ENCODE measurements around the gene ADAMTSL1.

Gene ADAMTSL1

GRCh38 chr9:18717759-18718158 is 243.8 kb downstream of the ADAMTSL1 start:
- TF ChIP-seq CTCF (IDR thresholded peaks at IDR 0.05; ENCODE audit: borderline replicate concordance, extremely low read depth, low read length, poor library complexity, severe bottlenecking) (no peak), EZH2 (IDR thresholded peaks at IDR 0.05; ENCODE audit: borderline replicate concordance, low read depth, low read length, severe bottlenecking) (no peak)
- no peak for ATAC-seq (ENCODE audit: insufficient read depth, low read depth)
- no peaks in the 10 kb centered on the region for H3K79me2 ChIP-seq (ENCODE audit: insufficient read depth, low read length)

GRCh38 chr9:18718393-18718792 is 244.4 kb downstream of the ADAMTSL1 start:
- Histone ChIP-seq H3K79me2 (ENCODE audit: insufficient read depth, low read length) (no peaks in the 10 kb centered on the region), H3K4me3 (ENCODE audit: low read depth in 1 of 2, low read length in 2 of 2) (no peak overlapping the region), H4K20me1 (ENCODE audit: insufficient read depth, low read length) (no peaks in the 10 kb centered on the region), H3K9ac (ENCODE audit: low read depth, low read length) (no peak overlapping the region), H3K9me3 (ENCODE audit: insufficient read depth, low read length, severe bottlenecking) (no peaks in the 10 kb centered on the region), H3K4me2 (ENCODE audit: insufficient read depth, low read length) (no peak overlapping the region), H3K27ac (ENCODE audit: low read length) (no peak overlapping the region), H2AFZ (ENCODE audit: low read depth, low read length) (no peak overlapping the region), H3K27me3 (ENCODE audit: insufficient read depth, low read length, poor library complexity) (no peaks in the 10 kb centered on the region), H3K36me3 (ENCODE audit: insufficient read depth, low read length) (no peaks in the 10 kb centered on the region), H3K4me1 (ENCODE audit: insufficient read depth, low read length) (no peaks in the 10 kb centered on the region)
- DNase-seq (no peak), ATAC-seq (ENCODE audit: insufficient read depth, low read depth) (no peak)
- TF ChIP-seq EZH2 (IDR thresholded peaks at IDR 0.05; ENCODE audit: borderline replicate concordance, low read depth, low read length, severe bottlenecking): no peak
- TF ChIP-seq CTCF (IDR thresholded peaks at IDR 0.05; ENCODE audit: borderline replicate concordance, extremely low read depth, low read length, poor library complexity, severe bottlenecking): no peak

More at GRCh38 chr9:18717759-18718158, 243.8 kb downstream of the ADAMTSL1 start:
- no peak overlapping the region for H2AFZ ChIP-seq (ENCODE audit: low read depth, low read length)
- no peaks in the 10 kb centered on the region for H3K9me3 ChIP-seq (ENCODE audit: insufficient read depth, low read length, severe bottlenecking)
- H3K9ac ChIP-seq (ENCODE audit: low read depth, low read length): no peak overlapping the region
- H3K4me2 ChIP-seq (ENCODE audit: insufficient read depth, low read length): no peak overlapping the region
- no peak overlapping the region for H3K4me3 ChIP-seq (ENCODE audit: low read depth in 1 of 2, low read length in 2 of 2)
- H3K36me3 ChIP-seq (ENCODE audit: insufficient read depth, low read length): no peaks in the 10 kb centered on the region
- H3K27ac ChIP-seq (ENCODE audit: low read length): no peak overlapping the region
- H4K20me1 ChIP-seq (ENCODE audit: insufficient read depth, low read length): no peaks in the 10 kb centered on the region
- no peaks in the 10 kb centered on the region for H3K27me3 ChIP-seq (ENCODE audit: insufficient read depth, low read length, poor library complexity)
- no peak for DNase-seq
- no peaks in the 10 kb centered on the region for H3K4me1 ChIP-seq (ENCODE audit: insufficient read depth, low read length)

DNA sequence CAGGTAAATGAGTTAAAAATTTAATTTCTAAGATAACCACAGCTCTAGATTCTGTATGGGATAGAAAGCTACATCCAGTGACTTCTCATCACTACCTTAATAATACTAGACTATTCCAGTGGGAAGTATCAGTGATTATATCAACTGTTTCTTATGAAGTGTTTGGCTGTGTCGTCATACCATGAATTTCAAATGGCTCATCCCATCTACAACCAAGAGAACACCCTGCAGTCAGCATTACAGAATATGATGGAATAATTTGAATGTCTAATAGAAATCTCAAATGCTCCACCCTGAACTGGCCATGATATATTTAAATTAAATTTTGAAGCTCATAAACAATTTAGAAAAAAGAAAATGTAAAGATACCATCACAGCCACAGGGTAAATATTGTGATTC is 245.0 kb downstream of the ADAMTSL1 start:
- no peak overlapping the region for H2AFZ ChIP-seq (ENCODE audit: low read depth, low read length)
- ATAC-seq (ENCODE audit: insufficient read depth, low read depth) (no peak), DNase-seq (no peak)
- no peaks in the 10 kb centered on the region for H4K20me1 ChIP-seq (ENCODE audit: insufficient read depth, low read length)
- H3K4me2 ChIP-seq (ENCODE audit: insufficient read depth, low read length): no peak overlapping the region
- H3K4me3 ChIP-seq (ENCODE audit: low read depth in 1 of 2, low read length in 2 of 2): no peak overlapping the region
- H3K27me3 ChIP-seq (ENCODE audit: insufficient read depth, low read length, poor library complexity): no peaks in the 10 kb centered on the region
- H3K36me3 ChIP-seq (ENCODE audit: insufficient read depth, low read length): no peaks in the 10 kb centered on the region
- no peaks in the 10 kb centered on the region for H3K9me3 ChIP-seq (ENCODE audit: insufficient read depth, low read length, severe bottlenecking)
- TF ChIP-seq CTCF (IDR thresholded peaks at IDR 0.05; ENCODE audit: borderline replicate concordance, extremely low read depth, low read length, poor library complexity, severe bottlenecking) (no peak), EZH2 (IDR thresholded peaks at IDR 0.05; ENCODE audit: borderline replicate concordance, low read depth, low read length, severe bottlenecking) (no peak)
- H3K27ac ChIP-seq (ENCODE audit: low read length): no peak overlapping the region
- no peaks in the 10 kb centered on the region for H3K4me1 ChIP-seq (ENCODE audit: insufficient read depth, low read length)
- no peaks in the 10 kb centered on the region for H3K79me2 ChIP-seq (ENCODE audit: insufficient read depth, low read length)
- H3K9ac ChIP-seq (ENCODE audit: low read depth, low read length): no peak overlapping the region

- Histone ChIP-seq H3K27me3 (ENCODE audit: insufficient read depth, low read length, poor library complexity) (no peaks in the 10 kb centered on the region), H4K20me1 (ENCODE audit: insufficient read depth, low read length) (no peaks in the 10 kb centered on the region), H3K4me3 (ENCODE audit: low read depth in 1 of 2, low read length in 2 of 2) (no peak overlapping the region), H2AFZ (ENCODE audit: low read depth, low read length) (no peak overlapping the region), H3K27ac (ENCODE audit: low read length) (no peak overlapping the region), H3K36me3 (ENCODE audit: insufficient read depth, low read length) (no peaks in the 10 kb centered on the region), H3K4me1 (ENCODE audit: insufficient read depth, low read length) (no peaks in the 10 kb centered on the region), H3K9ac (ENCODE audit: low read depth, low read length) (no peak overlapping the region), H3K79me2 (ENCODE audit: insufficient read depth, low read length) (no peaks in the 10 kb centered on the region), H3K4me2 (ENCODE audit: insufficient read depth, low read length) (no peak overlapping the region), H3K9me3 (ENCODE audit: insufficient read depth, low read length, severe bottlenecking) (no peaks in the 10 kb centered on the region)
- TF ChIP-seq EZH2 (IDR thresholded peaks at IDR 0.05; ENCODE audit: borderline replicate concordance, low read depth, low read length, severe bottlenecking) (no peak), CTCF (IDR thresholded peaks at IDR 0.05; ENCODE audit: borderline replicate concordance, extremely low read depth, low read length, poor library complexity, severe bottlenecking) (no peak)
- ATAC-seq (ENCODE audit: insufficient read depth, low read depth) (no peak), DNase-seq (no peak)
Observed at GRCh38 chr9:18720691-18721090, 246.7 kb downstream of the ADAMTSL1 start.

Measured in DND-41 (cell line).